IMR-90 (cell line): ENCODE results near the gene COL15A1. TPM values are rescaled to one million over a fixed set of nuclear protein-coding genes. Genes with fewer than 3 reads are reported as not detected.

ENCODE experiments used
- ATAC-seq: fragments of 200-7000 bp; cut with Tn5 transposase; 2 replicates; pipeline ENCODE4 v1.9.1; 2020; ENCODE audit warnings: low read depth, mild to moderate bottlenecking, moderate library complexity
- BruUV-seq: library from RNA; stranded (reverse); fragments of 400-500 nt; replicated peaks from 2 replicates; lab custom pipeline; 2021; lab: Mats Ljungman, UMichigan
- CTCF ChIA-PET: fragments of 300-600 bp; formaldehyde crosslinking; extraction: SDS; loops from one replicate; lab custom pipeline; 2021; ENCODE audit warnings: antibody characterized with exemption; lab: Yijun Ruan, JAX
- POLR2A ChIA-PET: fragments of 300-600 bp; sonication (Branson Sonifier 250); formaldehyde crosslinking; loops from one replicate; lab custom pipeline; 2022; ENCODE audit warnings: antibody characterized with exemption; ENCODE audit not compliant: unreplicated experiment; lab: Charles Lee
- DNase-seq: peaks from one replicate; pipeline ENCODE4 v3.0.0; 2013
- H2AFZ ChIP-seq: replicated peaks from 2 replicates; pipeline ENCODE3; 2013; ENCODE audit warnings: low read length, mild to moderate bottlenecking; ENCODE audit not compliant: poor library complexity
- H2AK5ac ChIP-seq: 2 replicates; pipeline ENCODE4 v1.6.1; 2013; ENCODE audit warnings: low read depth, low read length, inconsistent platforms
- H2AK9ac ChIP-seq: replicated peaks from 2 replicates; pipeline ENCODE3; 2013; ENCODE audit warnings: mild to moderate bottlenecking, low read depth, low read length, moderate library complexity; ENCODE audit not compliant: poor library complexity
- H2BK120ac ChIP-seq: 2 replicates; pipeline ENCODE4 v1.6.1; 2013; ENCODE audit warnings: low read depth, low read length, inconsistent platforms
- H2BK15ac ChIP-seq: 3 replicates; pipeline ENCODE4 v1.6.1; 2013; ENCODE audit warnings: low read depth, low read length, inconsistent platforms
- H2BK20ac ChIP-seq: 2 replicates; pipeline ENCODE4 v1.6.1; 2013; ENCODE audit warnings: low read depth, mild to moderate bottlenecking, inconsistent platforms, low read length, moderate library complexity
- H2BK5ac ChIP-seq: 2 replicates; pipeline ENCODE4 v1.6.1; 2013; ENCODE audit warnings: mild to moderate bottlenecking, low read depth, low read length, inconsistent platforms; ENCODE audit not compliant: poor library complexity, severe bottlenecking
- H3K14ac ChIP-seq: replicated peaks from 2 replicates; pipeline ENCODE4 v1.6.1; 2013; ENCODE audit warnings: low read depth, low read length, inconsistent platforms
- H3K18ac ChIP-seq: 2 replicates; pipeline ENCODE4 v1.6.1; 2013; ENCODE audit warnings: low read depth, low read length, control low read depth
- H3K23ac ChIP-seq: 2 replicates; pipeline ENCODE4 v1.6.1; 2013; ENCODE audit warnings: low read depth, low read length, inconsistent platforms
- H3K27ac ChIP-seq: 2 replicates; pipeline ENCODE4 v1.5.1; 2013; ENCODE audit warnings: mild to moderate bottlenecking, control low read depth, low read length; ENCODE audit not compliant: insufficient read depth
- H3K27me3 ChIP-seq: 2 replicates; pipeline ENCODE4 v1.6.1; 2013; ENCODE audit warnings: low read length; ENCODE audit not compliant: control insufficient read depth, insufficient read depth
- H3K36me3 ChIP-seq: 2 replicates; pipeline ENCODE4 v1.6.1; 2013; ENCODE audit warnings: low read length, mixed read lengths; ENCODE audit not compliant: control insufficient read depth, insufficient read depth
- H3K4ac ChIP-seq: 2 replicates; pipeline ENCODE4 v1.6.1; 2013; ENCODE audit warnings: low read depth, low read length, inconsistent platforms
- H3K4me1 ChIP-seq: 2 replicates; pipeline ENCODE4 v1.6.1; 2013; ENCODE audit warnings: low read length, mixed read lengths; ENCODE audit not compliant: control insufficient read depth, insufficient read depth
- H3K4me2 ChIP-seq: 2 replicates; pipeline ENCODE4 v1.6.1; 2013; ENCODE audit warnings: low read depth, mild to moderate bottlenecking, control low read depth, low read length, moderate library complexity
- H3K4me3 ChIP-seq: 2 replicates; pipeline ENCODE4 v1.5.1; 2013; ENCODE audit warnings: low read depth, mild to moderate bottlenecking, control low read depth, low read length, moderate library complexity; ENCODE audit not compliant: insufficient read depth
- H3K56ac ChIP-seq: 2 replicates; pipeline ENCODE4 v1.6.1; 2013; ENCODE audit warnings: low read length, inconsistent platforms; ENCODE audit not compliant: insufficient read depth; ENCODE audit errors: extremely low read depth
- H3K79me1 ChIP-seq, 2 experiments: 2 replicates each; pipeline ENCODE4 v1.6.1; 2013; ENCODE audit warnings: low read length in 2 of 2, inconsistent platforms in 1 of 2, low read depth in 1 of 2
- H3K9ac ChIP-seq: 2 replicates; pipeline ENCODE4 v1.6.1; 2013; ENCODE audit warnings: low read depth, low read length, control low read depth
- H3K9me1 ChIP-seq: 2 replicates; pipeline ENCODE4 v1.6.1; 2013; ENCODE audit warnings: low read length, inconsistent platforms; ENCODE audit not compliant: insufficient read depth
- H3K9me3 ChIP-seq: 2 replicates; pipeline ENCODE4 v1.6.1; 2013; ENCODE audit warnings: low read length; ENCODE audit not compliant: control insufficient read depth, insufficient read depth
- H4K20me1 ChIP-seq: 2 replicates; pipeline ENCODE4 v1.6.1; 2013; ENCODE audit warnings: low read length, inconsistent platforms; ENCODE audit not compliant: insufficient read depth
- H4K5ac ChIP-seq: 2 replicates; pipeline ENCODE4 v1.6.1; 2013; ENCODE audit warnings: mild to moderate bottlenecking, low read depth, low read length, control low read depth
- H4K8ac ChIP-seq, 2 experiments: 2 replicates each; pipeline ENCODE4 v1.6.1; 2013; ENCODE audit warnings: low read depth in 2 of 2, low read length in 2 of 2, control low read depth in 1 of 2, inconsistent platforms in 1 of 2
- H4K91ac ChIP-seq: 2 replicates; pipeline ENCODE4 v1.6.1; 2013; ENCODE audit warnings: low read depth, low read length, inconsistent platforms; ENCODE audit not compliant: insufficient read depth
- MAZ ChIP-seq: IDR thresholded peaks from 2 replicates; pipeline ENCODE4 v1.6.1; 2012; ENCODE audit warnings: low read depth, mild to moderate bottlenecking, low read length, improper control_type of control experiment, moderate library complexity, borderline replicate concordance
- WGBS, 2 experiments: methylation state at CpG; one replicate each; pipeline versions ENCODE4 v1.1.5 to v1.1.7; 2013; ENCODE audit warnings: missing lambda C conversion rate in 2 of 2; ENCODE audit not compliant: insufficient read length in 1 of 2; ENCODE audit errors: extremely low coverage in 2 of 2; 5-methylcytosine and 5-hydroxymethylcytosine counted together
- dilution Hi-C: fragments of 300-500 bp; cut with HindIII; formaldehyde crosslinking; loops from one replicate; pipeline ENCODE4 v1.14.3; 2018; ENCODE audit warnings: low sequenced_read_pairs; ENCODE audit not compliant: unreplicated experiment
- in situ Hi-C: fragments of 300-500 bp; cut with MboI; formaldehyde crosslinking; loops from 3 replicates; pipeline ENCODE4 v1.14.3; 2019; ENCODE audit warnings: low sequenced_read_pairs, inconsistent platforms, mixed read lengths
- intact Hi-C: fragments of 100-400 bp; cut with micrococcal nuclease; formaldehyde crosslinking; loops from 2 replicates; pipeline ENCODE4 v1.10.0; 2022
- polyA plus RNA-seq, 3 experiments: library from polyadenylated mRNA; depleted of rRNA; stranded (reverse); fragments of >200 nt; gene quantifications; 2 replicates each; pipeline ENCODE4 v1.2.3, GENCODE V29; 2012; ENCODE audit warnings: low replicate concordance in 1 of 3
- total RNA-seq: library from RNA; depleted of rRNA; stranded (reverse); fragments of >200 nt; gene quantifications from 2 replicates; pipeline ENCODE4 v1.2.3, GENCODE V29; 2012
- TF ChIP-seq, protein P1 (sequence below): fragments of 150-350 bp; IDR thresholded peaks from 2 replicates; pipeline ENCODE4 v1.6.1; 2016; ENCODE audit warnings: low read depth, mild to moderate bottlenecking, low read length, moderate library complexity, borderline replicate concordance

The COL15A1 gene
- total and polyA plus RNA-seq, 2 of the 4 experiments (the other 2 are of a cell fraction) = 2.2 to 3.7 TPM

DNA sequence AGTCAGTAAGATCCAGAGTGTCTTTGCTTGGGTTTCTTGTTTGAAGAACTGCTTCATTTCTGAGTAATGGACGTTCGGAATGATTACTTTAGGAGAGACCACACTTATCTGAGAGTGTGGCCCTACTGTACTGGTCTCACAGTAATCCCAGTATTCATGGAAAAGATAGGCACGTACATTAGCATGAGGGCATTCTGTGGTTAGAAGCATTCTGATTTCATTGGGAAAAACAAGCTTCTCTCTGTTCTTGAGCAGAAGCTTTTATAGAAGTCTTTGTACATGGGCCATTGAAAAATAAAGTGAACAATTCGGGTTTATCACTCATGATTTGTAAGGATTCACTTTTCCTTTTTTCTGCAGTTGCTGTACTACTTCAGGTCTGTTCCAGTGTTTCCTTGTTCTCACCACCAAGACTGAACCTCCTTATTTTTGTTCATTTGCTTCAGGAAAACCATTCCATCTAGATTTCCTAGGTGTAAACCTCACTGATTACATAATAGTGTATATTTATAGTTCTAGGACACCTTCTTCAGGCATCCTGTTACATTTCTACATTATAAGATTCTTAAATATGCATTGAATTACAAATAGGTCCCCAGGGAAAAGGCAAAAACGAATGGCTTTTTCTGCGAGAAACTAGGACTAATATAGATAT is 171.3 kb downstream of the COL15A1 start:
- H3K4me2 ChIP-seq = no peak overlapping the region
- H3K36me3 ChIP-seq = peaks cover 7% of the 10 kb centered on the region
- POLR2A ChIA-PET = no interaction called here
- H3K9me3 ChIP-seq = no peaks in the 10 kb centered on the region
- no peak overlapping the region for H3K27ac ChIP-seq
- no peak overlapping the region for H4K8ac ChIP-seq
- no peak for DNase-seq
- H2AFZ ChIP-seq = no peak overlapping the region
- no peak overlapping the region for H3K4me3 ChIP-seq
- H4K91ac ChIP-seq = no peak overlapping the region
- H2BK120ac ChIP-seq = no peak overlapping the region
- H3K18ac ChIP-seq = no peak overlapping the region
- no peak overlapping the region for H2AK9ac ChIP-seq
- dilution Hi-C loops = no loop called here
- peaks cover 13% of the 10 kb centered on the region for H3K9me1 ChIP-seq
- TF ChIP-seq MAZ = no peak
- TF ChIP-seq, protein P1, sequence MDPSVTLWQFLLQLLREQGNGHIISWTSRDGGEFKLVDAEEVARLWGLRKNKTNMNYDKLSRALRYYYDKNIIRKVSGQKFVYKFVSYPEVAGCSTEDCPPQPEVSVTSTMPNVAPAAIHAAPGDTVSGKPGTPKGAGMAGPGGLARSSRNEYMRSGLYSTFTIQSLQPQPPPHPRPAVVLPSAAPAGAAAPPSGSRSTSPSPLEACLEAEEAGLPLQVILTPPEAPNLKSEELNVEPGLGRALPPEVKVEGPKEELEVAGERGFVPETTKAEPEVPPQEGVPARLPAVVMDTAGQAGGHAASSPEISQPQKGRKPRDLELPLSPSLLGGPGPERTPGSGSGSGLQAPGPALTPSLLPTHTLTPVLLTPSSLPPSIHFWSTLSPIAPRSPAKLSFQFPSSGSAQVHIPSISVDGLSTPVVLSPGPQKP = no peak
- peaks cover 16% of the 10 kb centered on the region for H3K4me1 ChIP-seq
- WGBS, 2 experiments = 90% methylated on average over 2 of the region's 6 CpGs; no CpG with 5 or more reads in 1 of the 2 experiments
- no peak overlapping the region for H2BK5ac ChIP-seq
- no peak overlapping the region for H3K56ac ChIP-seq
- H3K14ac ChIP-seq = no peak overlapping the region
- H2AK5ac ChIP-seq = no peak overlapping the region
- no peak overlapping the region for H3K4ac ChIP-seq
- BruUV-seq = no TSS peak
- no peak for ATAC-seq
- no peak overlapping the region for H4K5ac ChIP-seq
- no peaks in the 10 kb centered on the region for H3K27me3 ChIP-seq
- H3K9ac ChIP-seq = no peak overlapping the region
- H2BK20ac ChIP-seq = no peak overlapping the region
- peaks cover 23 to 67% of the 10 kb centered on the region in 2 experiments for H3K79me1 ChIP-seq
- H3K23ac ChIP-seq = no peak overlapping the region
- no peak overlapping the region for H2BK15ac ChIP-seq
- CTCF ChIA-PET = no interaction called here
- intact Hi-C loops = no loop called here
- peaks cover 84% of the 10 kb centered on the region for H4K20me1 ChIP-seq
- in situ Hi-C loops = no loop called here
